ENCODE measurements around the gene HDDC3.

HDDC3 gene

DNA sequence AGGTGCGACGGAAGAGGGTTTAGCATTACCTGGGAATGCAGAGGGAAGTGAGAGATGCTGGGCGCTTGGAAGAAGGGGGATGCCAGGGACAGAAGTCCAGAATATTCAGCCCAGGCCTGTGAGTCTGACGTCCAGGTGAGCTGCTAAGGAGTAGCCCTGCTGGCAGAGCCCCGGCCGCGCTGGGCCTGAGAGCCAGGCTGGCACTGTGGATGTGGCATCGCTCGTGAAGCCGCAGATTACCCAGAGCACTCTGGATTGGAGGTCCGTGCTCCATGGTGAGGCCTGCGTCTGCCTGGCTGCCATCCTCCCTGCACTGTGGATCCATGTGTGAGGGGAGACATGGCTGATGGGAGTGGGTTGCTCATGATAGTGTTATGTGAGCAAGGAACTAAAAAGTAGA lies 14.8 kb downstream of the HDDC3 start:
- no peak for TF ChIP-seq ZFX (IDR thresholded peaks at IDR 0.05; ENCODE audit: borderline replicate concordance)
- no peak for TF ChIP-seq CTCF (IDR thresholded peaks at IDR 0.05)
- no peak overlapping the region for H3K27ac ChIP-seq

GRCh38 chr15:90916461-90916860 lies 15.9 kb downstream of the HDDC3 start:
- TF ChIP-seq CTCF (IDR thresholded peaks at IDR 0.05) (no peak), ZFX (IDR thresholded peaks at IDR 0.05; ENCODE audit: borderline replicate concordance) (no peak)
- no peak overlapping the region for H3K27ac ChIP-seq

DNA sequence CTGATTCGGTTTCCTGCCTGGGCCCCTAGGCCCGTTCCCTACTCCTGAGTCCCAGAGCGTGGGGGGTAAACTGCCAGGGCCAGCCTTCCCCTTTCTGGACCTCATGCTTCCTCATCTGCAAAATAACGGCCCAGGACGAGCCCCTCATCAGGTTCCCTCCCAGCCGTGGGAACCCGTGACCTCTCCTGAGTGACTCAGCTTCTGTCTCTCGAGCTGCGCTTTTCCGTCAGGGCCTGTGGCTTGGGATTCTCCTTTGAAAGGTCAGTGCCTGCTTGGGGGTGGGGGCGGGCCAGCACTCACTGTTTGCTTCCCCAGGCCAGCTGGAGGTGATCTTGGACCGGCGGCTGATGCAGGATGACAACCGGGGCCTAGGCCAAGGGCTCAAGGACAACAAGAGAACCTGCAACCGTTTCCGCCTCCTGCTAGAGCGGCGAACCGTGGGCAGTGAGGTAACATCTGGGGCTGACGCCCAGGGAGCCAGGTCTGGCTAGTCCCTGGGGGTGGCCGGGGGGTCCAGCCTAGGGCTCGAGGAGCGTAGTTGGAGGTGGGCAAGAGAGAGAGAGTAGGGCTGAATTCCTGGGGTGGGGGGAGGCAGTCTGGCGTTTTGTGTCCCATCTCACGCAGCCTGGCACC lies 16.4 kb downstream of the HDDC3 start:
- H3K27ac ChIP-seq, result no peak overlapping the region
- no peak for TF ChIP-seq ZFX (IDR thresholded peaks at IDR 0.05; ENCODE audit: borderline replicate concordance)
- no peak for TF ChIP-seq CTCF (IDR thresholded peaks at IDR 0.05)

- TF ChIP-seq CTCF (IDR thresholded peaks at IDR 0.05), result no peak
- no peak for TF ChIP-seq ZFX (IDR thresholded peaks at IDR 0.05; ENCODE audit: borderline replicate concordance)
Measured at GRCh38 chr15:90915216-90915807, 17.0 kb downstream of the HDDC3 start.

DNA sequence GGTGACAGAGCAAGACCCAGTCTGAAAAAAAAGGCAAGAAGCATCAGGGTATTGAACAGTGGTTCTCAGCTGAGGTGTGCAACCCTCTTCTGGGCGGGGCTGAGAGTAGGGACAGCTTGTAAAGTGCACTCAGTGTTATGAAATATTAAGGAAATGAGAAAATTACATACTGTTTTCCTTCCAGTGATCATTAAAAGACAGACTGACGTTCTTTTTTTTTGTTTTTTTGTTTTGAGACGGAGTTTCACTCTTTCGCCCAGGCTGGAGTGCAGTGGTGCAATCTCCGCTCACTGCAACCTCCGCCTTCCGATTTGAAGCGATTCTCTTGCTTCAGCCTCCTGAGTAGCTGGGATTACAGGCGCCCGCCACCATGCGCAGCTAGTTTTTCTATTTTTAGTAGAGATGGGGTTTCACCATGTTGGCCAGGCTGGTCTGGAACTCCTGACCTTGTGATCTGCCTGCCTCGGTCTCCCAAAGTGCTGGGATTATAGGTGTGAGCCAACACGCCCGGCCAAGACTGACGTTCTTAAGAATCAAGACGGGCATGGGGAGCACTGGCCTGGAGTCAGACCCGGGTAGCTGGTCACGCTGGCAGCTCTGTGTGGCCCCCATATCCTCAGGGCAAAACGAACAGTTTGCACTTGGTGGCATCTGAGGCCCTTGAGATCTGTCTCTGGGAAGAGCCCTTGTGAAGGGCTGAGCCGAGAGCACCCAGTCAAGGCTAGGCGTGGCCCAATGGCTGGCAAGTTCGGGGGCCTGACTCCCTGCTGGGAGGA lies 17.9 kb downstream of the HDDC3 start:
- no peak for TF ChIP-seq ZFX (IDR thresholded peaks at IDR 0.05; ENCODE audit: borderline replicate concordance)
- H3K27ac ChIP-seq, result no peak overlapping the region

More at GRCh38 chr15:90915216-90915807, 17.0 kb downstream of the HDDC3 start:
- no peak overlapping the region for H3K27ac ChIP-seq

GRCh38 chr15:90913398-90913944 lies 18.9 kb downstream of the HDDC3 start:
- TF ChIP-seq CTCF (IDR thresholded peaks at IDR 0.05) (no peak), ZFX (IDR thresholded peaks at IDR 0.05; ENCODE audit: borderline replicate concordance) (no peak)
- H3K27ac ChIP-seq, result no peak overlapping the region

DNA sequence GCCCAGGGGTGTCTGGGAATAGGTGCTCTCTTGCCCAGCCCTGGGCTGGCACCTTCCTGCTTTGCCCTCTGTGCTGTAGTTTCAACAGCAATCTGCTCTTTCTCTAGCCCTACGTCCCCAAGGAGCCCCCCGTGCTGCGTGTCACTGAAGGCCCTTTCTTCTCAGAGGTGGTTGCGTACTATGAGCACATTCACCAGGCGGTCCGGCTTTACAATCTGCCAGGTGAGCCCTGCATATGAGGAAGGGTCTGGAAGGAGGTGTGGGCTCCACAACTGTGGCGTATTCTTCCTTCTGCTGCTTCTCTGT lies 19.6 kb downstream of the HDDC3 start:
- no peak for TF ChIP-seq CTCF (IDR thresholded peaks at IDR 0.05)
- no peak overlapping the region for H3K27ac ChIP-seq
